Activated CD4-positive, alpha-beta T cell treated with anti-CD3 and anti-CD28 coated beads, Interleukin-2, amount 50 U/mL, for 24 hours (primary cell): ENCODE measurements around the gene DLGAP3.
"Not testable (repeated sequence)": the region's sequence is repeated elsewhere in the genome, so short reads cannot be mapped to it uniquely, and the experiment has no call there.

ENCODE experiments used
- DNase-seq, 2 donors: peaks; one replicate each; pipeline ENCODE4 v3.0.0-alpha.2; 2020; ENCODE audit warnings: low read depth in 1 of 2, low spot score in 1 of 2

DLGAP3 gene

DNA sequence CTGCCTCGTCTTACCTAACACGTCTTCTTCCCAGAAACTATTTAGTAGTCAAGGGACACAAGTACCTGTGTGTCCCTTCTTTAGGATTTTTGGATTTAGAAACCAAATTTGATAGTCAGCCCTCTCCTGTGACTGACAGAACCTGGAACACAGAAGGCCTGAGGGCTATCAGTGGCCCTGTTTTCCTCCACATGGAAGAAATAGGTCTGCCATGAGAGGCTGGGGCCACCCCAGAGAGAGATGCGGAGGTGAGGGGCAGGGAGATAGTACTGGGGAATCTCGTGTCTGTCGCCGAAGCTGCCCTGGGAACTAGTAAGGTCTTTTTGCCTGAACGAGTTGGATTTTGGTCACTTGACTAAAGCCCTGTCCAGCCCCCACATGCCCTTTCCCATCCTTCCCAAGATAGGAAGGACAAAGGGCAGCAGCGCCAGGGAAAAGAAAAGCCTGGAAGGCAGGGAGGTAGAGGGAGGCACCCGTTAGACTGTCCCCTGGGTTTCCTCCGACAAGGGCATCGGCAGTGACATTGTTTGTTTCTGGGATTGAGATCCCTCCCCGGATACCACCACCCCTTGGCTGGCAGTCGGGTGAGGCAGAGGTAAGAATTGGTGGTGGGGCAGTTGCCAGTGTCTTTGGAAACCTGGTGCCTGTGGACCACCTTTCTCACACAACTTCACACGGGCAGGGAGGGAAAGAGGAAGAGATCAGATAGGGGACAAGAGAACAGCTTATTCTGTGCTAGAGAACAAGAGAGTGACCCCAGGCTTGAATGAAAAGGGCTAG, 89.7 kb downstream of the DLGAP3 start:
- no peak for DNase-seq

- DNase-seq, result no peak
Observed at GRCh38 chr1:34833711-34834110, 95.7 kb downstream of the DLGAP3 start.

GRCh38 chr1:34831721-34832246, 97.7 kb downstream of the DLGAP3 start:
- no peak for DNase-seq

DNA sequence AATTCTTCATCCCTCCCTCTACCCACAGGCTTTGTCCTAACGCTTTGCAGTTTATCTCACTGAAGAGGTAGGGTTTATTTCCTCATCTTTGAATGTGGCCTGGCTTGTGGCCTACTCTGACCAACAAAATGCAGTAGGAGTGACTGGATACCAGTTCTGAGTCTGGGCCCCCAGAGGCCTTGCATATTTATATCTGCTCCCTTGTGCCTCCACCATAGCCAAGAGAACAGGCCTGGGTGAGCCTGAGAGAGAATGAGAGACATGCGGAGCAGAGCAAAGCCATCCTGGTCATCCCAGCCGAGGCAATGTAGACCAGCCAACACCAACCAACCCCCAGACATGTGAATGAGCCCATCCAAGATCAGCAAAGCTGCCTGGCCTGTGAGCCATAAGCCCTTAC, 100.2 kb downstream of the DLGAP3 start:
- no peak for DNase-seq

GRCh38 chr1:34828611-34829010, 100.8 kb downstream of the DLGAP3 start:
- no peak for DNase-seq

DNA sequence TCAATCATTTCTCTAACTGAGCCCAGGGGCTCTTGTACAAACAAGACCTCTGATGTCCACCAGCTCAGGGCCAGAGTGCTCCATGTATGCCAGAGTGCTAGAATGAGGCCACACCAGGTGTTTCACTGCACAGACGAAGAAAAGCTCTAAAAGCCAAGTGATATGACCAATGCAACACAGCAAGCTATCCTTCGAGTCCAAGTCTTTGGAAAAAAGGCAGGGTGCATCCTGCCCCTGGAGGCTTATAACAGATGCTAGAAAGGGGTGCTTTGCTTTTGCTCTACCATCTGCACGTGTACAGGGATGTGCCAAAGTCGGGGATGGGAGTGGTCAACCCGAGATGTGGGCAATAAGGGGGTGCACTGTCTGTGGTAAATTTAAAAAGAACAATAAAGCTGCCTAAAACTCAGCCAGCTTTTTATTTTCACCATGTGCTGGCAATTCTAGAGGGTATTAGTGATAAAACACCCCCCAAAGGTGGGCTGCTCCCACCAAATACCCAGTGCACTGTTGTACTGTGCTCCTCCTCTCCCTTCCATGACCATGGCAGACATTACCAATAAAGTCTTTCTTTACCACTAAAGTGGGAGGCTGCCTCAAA, 102.0 kb downstream of the DLGAP3 start:
- DNase-seq, result no peak

DNA sequence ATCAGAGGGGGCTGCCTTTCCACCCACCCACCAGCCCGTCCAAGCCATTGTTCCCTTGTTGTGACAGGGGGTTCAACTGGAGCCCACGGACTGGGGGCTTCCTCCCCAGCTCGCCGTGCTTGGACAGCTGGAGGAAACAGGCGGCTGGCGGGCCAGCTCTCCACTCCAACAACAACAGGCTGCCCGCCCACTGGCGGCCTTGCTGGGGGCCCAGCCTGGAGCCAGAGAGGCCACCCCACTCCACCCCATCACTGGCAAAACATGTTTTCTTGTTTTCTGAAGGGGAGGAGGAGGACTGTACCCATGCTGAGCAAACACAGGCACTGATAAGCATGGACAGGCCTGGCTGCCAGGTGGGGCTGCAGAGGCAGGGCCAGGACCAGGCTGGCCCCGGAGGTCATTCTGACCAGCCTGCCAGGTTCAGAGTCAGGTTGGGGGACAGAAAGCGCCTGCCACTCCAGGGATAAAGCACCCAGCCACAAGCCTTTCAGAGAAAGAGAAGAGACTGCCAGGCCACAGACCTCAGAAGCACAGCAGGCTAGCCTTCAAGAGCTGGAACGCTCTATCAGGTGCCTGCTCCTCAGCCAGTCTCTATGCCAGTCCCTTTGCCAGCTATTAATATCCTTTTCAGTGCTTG, 103.9 kb downstream of the DLGAP3 start:
- DNase-seq, result no peak

GRCh38 chr1:34824817-34825454, 104.5 kb downstream of the DLGAP3 start:
- no peak for DNase-seq

GRCh38 chr1:34822202-34822601, 107.2 kb downstream of the DLGAP3 start:
- no peak for DNase-seq

DNA sequence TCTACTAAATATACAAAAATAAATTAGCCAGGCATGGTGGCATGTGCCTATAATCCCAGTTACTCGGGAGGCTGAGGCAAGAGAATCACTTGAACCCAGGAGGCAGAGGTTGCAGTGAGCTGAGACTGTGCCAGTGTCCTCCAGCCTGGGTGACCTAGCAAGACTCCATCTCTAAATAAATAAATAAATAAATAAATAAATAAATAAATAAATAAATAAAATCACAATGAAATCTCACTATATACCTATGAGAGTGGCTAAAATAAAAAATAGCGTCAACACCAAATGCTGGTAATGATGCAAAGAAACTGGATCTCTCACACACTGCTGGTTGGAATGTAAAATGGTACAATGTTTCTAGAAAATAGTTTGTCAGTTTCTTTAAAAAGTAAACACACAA, 110.6 kb downstream of the DLGAP3 start:
- not testable (repeated sequence) for DNase-seq

GRCh38 chr1:34816778-34817177, 112.7 kb downstream of the DLGAP3 start:
- DNase-seq, result no peak

DNA sequence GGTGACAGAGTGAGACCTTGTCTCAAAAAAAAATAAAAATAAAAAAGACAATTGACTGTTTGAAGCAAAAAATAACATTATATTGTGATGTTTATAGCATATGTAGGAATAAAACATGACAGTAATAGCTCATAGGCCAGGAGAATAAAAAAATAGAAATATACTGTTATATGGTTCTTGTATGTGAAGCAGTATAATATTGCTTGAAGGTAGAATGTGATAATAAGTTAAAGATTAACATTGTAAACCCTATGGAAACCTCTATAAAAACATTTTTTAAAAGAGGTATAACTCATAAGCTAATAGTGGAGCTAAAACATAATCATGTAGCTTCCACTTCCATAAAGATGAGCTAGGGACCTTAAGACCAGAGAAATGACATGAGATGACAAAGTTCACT, 113.1 kb downstream of the DLGAP3 start:
- DNase-seq, result no peak
